ENCODE results near the gene PLEKHA8. TPM values are rescaled to one million over a fixed set of nuclear protein-coding genes. Genes with fewer than 3 reads are reported as not detected.

PLEKHA8 gene
- total and polyA plus RNA-seq, 2 experiments from 2014 or later: 4.7 to 10.3 TPM

DNA sequence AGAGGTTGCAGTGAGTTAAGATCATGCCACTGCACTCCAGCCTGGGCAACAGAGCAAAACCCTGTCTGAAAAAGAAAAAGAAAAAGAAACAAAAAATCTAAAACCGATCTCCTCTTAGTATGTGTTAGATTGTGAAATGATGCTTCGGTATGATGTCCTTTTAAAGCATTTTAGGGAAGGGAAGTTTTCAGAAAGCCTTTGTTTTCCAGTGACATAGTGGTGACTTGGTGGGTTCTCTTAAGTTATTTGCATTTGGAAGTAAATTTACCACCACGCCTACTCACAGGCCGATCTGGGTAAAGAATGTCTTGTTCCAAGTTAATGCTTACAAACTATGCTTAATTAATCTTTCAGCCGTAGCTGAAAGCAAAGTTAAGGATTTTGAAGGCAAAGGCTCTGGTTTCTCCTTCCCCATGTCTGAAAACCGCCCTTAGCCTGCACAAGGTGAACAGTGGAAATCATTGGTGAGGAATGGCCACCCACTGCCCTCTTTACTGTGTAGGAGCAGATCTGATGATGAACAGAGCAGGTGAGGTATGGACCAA, 117.3 kb downstream of the PLEKHA8 start:
- Histone ChIP-seq H3K4me2 (ENCODE audit: unreplicated experiment) (no peak overlapping the region), H3K36me3 (ENCODE audit: low read depth) (no peaks in the 10 kb centered on the region), H3K4me1 (ENCODE audit: insufficient read depth) (peaks cover 26% of the 10 kb centered on the region), H4K20me1 (ENCODE audit: insufficient read depth) (no peaks in the 10 kb centered on the region), H3K4me3 (no peak overlapping the region), H3K9ac (no peak overlapping the region), H3K9me2 (ENCODE audit: insufficient read depth) (no peaks in the 10 kb centered on the region), H3F3A (ENCODE audit: insufficient read depth) (peaks cover 19% of the 10 kb centered on the region), H2AFZ (no peak overlapping the region), H3K27me3 (replicated peaks; ENCODE audit: insufficient read depth) (no peaks in the 10 kb centered on the region), H3K9me3 (ENCODE audit: low read depth) (no peaks in the 10 kb centered on the region), H3K79me2 (ENCODE audit: insufficient read depth) (peaks cover 63% of the 10 kb centered on the region), H3K27ac (no peak overlapping the region)
- 93 to 94% methylated on average over 6 of the region's 6 CpGs for WGBS, 2 experiments (ENCODE audit: low coverage in 1 of 2, low lambda C conversion rate in 2 of 2, missing lambda C conversion rate in 2 of 2)
- in situ Hi-C loops (cut with MboI): no loop called here
- DNase-seq: no peak
- no peak for TF ChIP-seq EZH2 (IDR thresholded peaks at IDR 0.05; ENCODE audit: insufficient read depth, poor library complexity, severe bottlenecking)
- no peak for TF ChIP-seq EZH2phosphoT487 (IDR thresholded peaks at IDR 0.05; ENCODE audit: insufficient read depth, low read depth)

DNA sequence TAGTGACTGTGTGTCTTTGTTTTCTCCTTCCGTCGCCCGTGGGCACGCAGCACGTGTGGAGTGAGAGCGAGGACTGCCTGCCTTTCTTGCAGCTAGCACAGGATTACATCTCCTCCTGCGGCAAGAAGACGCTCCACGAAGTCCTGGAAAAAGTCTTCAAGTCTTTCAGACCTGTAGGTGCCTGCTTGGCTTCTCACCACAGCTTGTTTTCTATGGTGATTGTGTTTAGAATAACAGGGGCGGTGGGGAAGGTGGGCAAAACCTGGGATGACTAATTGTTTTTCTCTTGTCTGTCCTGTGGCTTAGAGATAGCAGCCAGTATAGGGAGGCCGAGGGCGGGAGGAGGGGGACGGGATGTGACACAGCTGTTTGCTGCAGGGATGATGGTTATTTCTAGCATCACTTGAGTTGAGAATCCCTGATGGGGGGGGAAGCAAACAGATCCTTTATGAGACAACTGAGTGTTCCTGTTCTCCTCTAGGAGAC, 118.0 kb downstream of the PLEKHA8 start:
- Histone ChIP-seq H3K9me3 (ENCODE audit: low read depth) (no peaks in the 10 kb centered on the region), H3K4me2 (ENCODE audit: unreplicated experiment) (no peak overlapping the region), H4K20me1 (ENCODE audit: insufficient read depth) (no peaks in the 10 kb centered on the region), H3K36me3 (ENCODE audit: low read depth) (no peaks in the 10 kb centered on the region), H3K27ac (no peak overlapping the region), H3F3A (ENCODE audit: insufficient read depth) (peaks cover 19% of the 10 kb centered on the region), H3K9me2 (ENCODE audit: insufficient read depth) (no peaks in the 10 kb centered on the region), H3K4me1 (ENCODE audit: insufficient read depth) (peaks cover 26% of the 10 kb centered on the region), H3K79me2 (ENCODE audit: insufficient read depth) (peaks cover 57% of the 10 kb centered on the region), H3K9ac (no peak overlapping the region), H3K4me3 (no peak overlapping the region), H3K27me3 (replicated peaks; ENCODE audit: insufficient read depth) (no peaks in the 10 kb centered on the region), H2AFZ (no peak overlapping the region)
- in situ Hi-C loops (cut with MboI): no loop called here
- DNase-seq: no peak
- 88 to 92% methylated on average over 13 of the region's 13 CpGs for WGBS, 2 experiments (ENCODE audit: low coverage in 1 of 2, low lambda C conversion rate in 2 of 2, missing lambda C conversion rate in 2 of 2)
- TF ChIP-seq EZH2 (IDR thresholded peaks at IDR 0.05; ENCODE audit: insufficient read depth, poor library complexity, severe bottlenecking) (no peak), EZH2phosphoT487 (IDR thresholded peaks at IDR 0.05; ENCODE audit: insufficient read depth, low read depth) (no peak)

DNA sequence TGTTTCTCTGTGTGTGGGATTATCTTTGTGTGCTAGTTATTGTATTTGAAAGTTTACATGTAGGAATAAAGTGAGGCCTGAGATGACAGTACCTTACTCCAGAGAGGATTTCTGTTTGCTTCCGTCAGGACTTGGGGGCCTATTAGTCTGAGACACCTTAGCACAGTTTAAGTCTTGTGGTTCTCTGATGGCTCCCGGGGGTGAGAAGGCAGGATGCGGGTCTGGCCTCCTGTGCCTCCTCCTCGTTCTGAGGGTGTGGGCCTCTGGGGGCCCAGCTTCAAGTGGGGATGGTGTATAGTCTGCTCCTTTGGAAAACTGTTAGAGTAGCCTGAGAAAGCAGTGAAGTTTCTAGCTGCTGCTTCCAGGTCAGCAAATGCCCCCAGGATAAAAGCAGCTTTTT, 119.0 kb downstream of the PLEKHA8 start:
- in situ Hi-C loops (cut with MboI): no loop called here
- H3K4me1 ChIP-seq (ENCODE audit: insufficient read depth): peaks cover 20% of the 10 kb centered on the region
- H4K20me1 ChIP-seq (ENCODE audit: insufficient read depth): no peaks in the 10 kb centered on the region
- no peaks in the 10 kb centered on the region for H3K27me3 ChIP-seq (replicated peaks; ENCODE audit: insufficient read depth)
- H3K9me2 ChIP-seq (ENCODE audit: insufficient read depth): no peaks in the 10 kb centered on the region
- DNase-seq: no peak
- TF ChIP-seq EZH2 (IDR thresholded peaks at IDR 0.05; ENCODE audit: insufficient read depth, poor library complexity, severe bottlenecking): no peak
- TF ChIP-seq EZH2phosphoT487 (IDR thresholded peaks at IDR 0.05; ENCODE audit: insufficient read depth, low read depth): no peak
- H3K36me3 ChIP-seq (ENCODE audit: low read depth): no peaks in the 10 kb centered on the region; the same call in 1 of the 2 replicates
- WGBS, 2 experiments (ENCODE audit: low coverage in 1 of 2, low lambda C conversion rate in 2 of 2, missing lambda C conversion rate in 2 of 2): 84 to 86% methylated on average over 4 of the region's 4 CpGs
- no peak overlapping the region for H3K4me2 ChIP-seq (ENCODE audit: unreplicated experiment)
- H3K9me3 ChIP-seq (ENCODE audit: low read depth): no peaks in the 10 kb centered on the region
- H3K79me2 ChIP-seq (ENCODE audit: insufficient read depth): peaks cover 50% of the 10 kb centered on the region
- no peak overlapping the region for H3K27ac ChIP-seq
- no peak overlapping the region for H3K4me3 ChIP-seq
- peaks cover 13% of the 10 kb centered on the region for H3F3A ChIP-seq (ENCODE audit: insufficient read depth)
- H3K9ac ChIP-seq: no peak overlapping the region
- H2AFZ ChIP-seq: no peak overlapping the region

DNA sequence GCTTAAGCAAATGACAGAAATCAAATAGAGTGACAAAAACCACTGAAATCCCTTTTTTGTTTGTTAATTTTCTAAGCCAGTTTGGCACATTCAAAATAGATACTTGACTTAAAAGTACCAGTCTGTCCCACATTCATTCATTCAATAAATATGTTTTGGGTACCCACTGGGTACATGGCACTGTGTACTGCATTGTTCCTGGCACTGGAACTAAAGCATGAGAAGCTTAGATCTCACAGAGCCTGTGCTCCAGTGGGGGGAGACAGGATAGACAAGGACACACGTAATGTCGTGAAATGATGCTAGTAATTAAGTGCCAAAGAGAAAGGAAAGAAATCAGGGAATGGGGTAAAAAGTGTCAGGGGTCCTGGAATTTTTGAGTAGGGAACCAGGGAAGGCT, 119.6 kb downstream of the PLEKHA8 start:
- TF ChIP-seq EZH2 (IDR thresholded peaks at IDR 0.05; ENCODE audit: insufficient read depth, poor library complexity, severe bottlenecking) (no peak), EZH2phosphoT487 (IDR thresholded peaks at IDR 0.05; ENCODE audit: insufficient read depth, low read depth) (no peak)
- Histone ChIP-seq H3K4me2 (ENCODE audit: unreplicated experiment) (no peak overlapping the region), H3K4me1 (ENCODE audit: insufficient read depth) (peaks cover 16% of the 10 kb centered on the region), H3K9ac (no peak overlapping the region), H3K79me2 (ENCODE audit: insufficient read depth) (peaks cover 50% of the 10 kb centered on the region), H3K27ac (no peak overlapping the region), H3F3A (ENCODE audit: insufficient read depth) (peaks cover 9% of the 10 kb centered on the region), H3K36me3 (ENCODE audit: low read depth) (no peaks in the 10 kb centered on the region; the same call in 1 of the 2 replicates), H3K9me3 (ENCODE audit: low read depth) (no peaks in the 10 kb centered on the region), H4K20me1 (ENCODE audit: insufficient read depth) (no peaks in the 10 kb centered on the region), H3K27me3 (replicated peaks; ENCODE audit: insufficient read depth) (no peaks in the 10 kb centered on the region), H3K9me2 (ENCODE audit: insufficient read depth) (no peaks in the 10 kb centered on the region), H3K4me3 (no peak overlapping the region), H2AFZ (no peak overlapping the region)
- 92 to 98% methylated on average over 2 of the region's 2 CpGs for WGBS, 2 experiments (ENCODE audit: low coverage in 1 of 2, low lambda C conversion rate in 2 of 2, missing lambda C conversion rate in 2 of 2)
- DNase-seq: no peak
- in situ Hi-C loops (cut with MboI): no loop called here
